Stimulated activated CD8-positive, alpha-beta memory T cell treated with anti-CD3 and anti-CD28 coated beads, Interleukin-7, amount 100 ng/mL, for 4 hours (primary cell): Measurements from ENCODE around the gene SBSN.

Source experiments
- DNase-seq, 2 donors: peaks; one replicate each; pipeline ENCODE4 v3.0.0-alpha.2; 2020; ENCODE audit warnings: low read depth in 2 of 2

Gene SBSN

DNA sequence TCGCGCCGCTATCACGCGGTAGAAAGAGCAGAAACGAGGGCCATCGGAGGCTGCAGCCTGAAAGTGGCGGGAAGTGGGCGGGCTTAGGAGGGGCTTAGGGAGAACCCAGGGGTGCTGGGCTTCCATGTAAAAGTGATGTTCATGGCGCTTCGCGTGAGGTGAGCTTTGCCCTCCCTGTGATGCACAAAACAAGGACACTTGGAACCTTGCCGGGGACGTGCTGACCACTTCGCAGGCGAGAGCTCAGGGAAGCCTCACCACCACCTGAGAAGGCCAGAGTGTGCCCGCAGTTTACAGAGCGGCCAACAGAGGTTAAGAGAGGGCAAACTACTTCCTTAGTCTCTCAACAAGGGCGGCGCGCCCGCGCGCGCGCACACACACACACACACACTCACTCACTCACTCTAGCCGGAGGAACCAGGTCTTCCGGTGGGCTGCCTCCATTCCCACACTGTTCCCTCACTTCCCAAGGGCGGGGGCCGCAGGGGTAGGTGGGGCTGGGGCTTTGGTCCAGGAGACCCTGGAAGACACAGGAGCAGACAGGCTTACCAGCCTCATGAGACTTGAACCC lies 5.8 kb upstream of the SBSN start:
- DNase-seq: peak in 1 of 2 donors; percentile 21

DNA sequence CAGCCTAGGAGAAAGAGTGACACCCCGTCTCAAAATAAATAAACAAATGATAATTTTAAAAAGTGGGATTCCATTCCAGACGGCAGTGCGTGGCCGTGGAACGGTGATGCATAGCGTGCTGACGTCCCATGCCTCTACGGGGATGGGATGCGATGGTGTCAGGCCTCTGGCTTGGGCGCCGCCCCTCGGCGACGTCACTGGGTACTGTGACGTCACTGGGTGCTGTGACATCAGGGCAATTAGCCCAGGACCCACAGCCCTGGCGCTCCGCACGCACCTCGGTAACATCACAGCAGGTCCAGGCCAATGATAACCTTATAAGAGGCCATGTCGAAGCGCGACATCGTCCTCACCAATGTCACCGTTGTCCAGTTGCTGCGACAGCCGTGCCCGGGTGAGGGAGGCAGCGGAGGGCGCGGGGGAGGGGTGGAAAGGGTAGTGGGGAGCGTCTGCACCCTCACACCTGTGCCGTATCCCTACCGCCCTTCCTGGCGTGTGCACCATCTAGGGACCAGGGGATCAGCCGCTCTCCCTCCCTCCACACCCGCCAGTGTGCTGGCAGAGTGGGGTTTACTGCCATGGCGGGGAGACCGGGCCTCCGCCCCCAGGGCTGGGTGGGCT lies 5.2 kb upstream of the SBSN start, which contains the start of gene GAPDHS:
TSS of gene GAPDHS (plus strand) at position 256 of the 621 bp plus-strand sequence. CDS start at position 328, 72 bp downstream.
- DNase-seq: no peak

DNA sequence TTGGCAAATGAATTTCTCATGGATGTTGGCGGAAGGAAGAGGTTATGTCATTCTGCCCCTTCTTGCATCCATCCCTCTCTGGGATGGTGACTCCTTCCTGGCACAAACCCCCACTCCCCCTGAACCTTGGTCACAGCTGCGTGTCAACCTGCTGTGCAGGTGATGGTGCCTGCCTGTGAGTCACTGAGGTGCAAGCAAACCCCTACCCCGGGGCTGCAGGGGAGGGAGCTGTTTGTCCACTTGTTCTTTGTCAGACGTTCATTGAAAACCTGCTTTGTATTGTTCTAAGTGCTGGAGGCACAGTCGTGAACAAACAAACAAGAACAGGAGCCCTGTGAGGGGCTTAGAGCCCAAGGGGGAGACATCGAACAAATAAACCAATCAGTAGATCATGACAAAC lies 3.2 kb upstream of the SBSN start:
- no peak for DNase-seq

DNA sequence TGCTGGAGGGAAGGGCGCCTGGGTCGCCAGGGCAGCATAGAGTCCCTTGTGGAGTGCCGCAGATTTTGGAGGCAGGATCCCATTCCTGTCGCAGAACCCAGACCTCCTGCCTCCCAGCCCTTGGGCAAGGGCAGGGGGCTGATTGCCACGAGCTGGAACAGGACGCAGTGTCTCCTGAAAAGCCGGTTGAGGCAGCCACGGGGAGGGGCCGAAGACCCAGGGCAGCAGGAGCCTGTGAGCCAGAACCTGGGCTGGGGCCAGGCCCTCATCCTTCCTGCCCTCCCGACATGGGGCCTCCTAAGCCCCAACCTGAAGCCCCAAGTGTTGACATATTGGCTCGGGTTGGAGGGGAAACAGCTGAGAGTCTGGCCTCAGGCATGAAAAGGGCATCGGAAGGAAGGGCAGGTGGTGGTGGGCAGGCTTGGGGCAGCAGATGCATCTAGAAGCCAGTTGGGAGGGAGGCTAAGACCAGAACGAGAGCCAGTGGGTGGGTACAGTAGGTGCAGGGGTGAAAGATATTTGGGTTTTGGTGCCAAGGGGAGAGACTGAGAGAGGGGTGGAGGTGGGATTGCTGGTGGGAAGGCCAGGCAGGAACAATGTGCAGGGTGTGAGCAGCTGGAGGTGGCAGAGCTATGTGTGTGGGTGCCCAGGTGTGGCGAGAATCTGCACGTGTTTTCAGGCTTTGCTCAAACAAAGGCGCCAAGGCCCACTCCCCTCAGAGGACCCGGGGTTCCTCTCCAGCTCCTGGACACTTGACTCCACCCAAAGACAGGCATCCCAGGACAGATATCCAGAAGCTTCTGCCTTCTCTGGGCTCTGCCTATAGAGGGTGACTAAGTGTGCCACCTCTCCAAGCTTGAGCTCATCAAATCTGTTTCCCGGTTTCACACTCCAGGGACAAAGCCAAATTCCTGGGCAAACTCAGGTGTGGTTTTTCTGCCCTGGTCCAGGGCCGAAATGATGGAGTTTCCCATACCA lies 1.4 kb upstream of the SBSN start:
- no peak for DNase-seq

DNA sequence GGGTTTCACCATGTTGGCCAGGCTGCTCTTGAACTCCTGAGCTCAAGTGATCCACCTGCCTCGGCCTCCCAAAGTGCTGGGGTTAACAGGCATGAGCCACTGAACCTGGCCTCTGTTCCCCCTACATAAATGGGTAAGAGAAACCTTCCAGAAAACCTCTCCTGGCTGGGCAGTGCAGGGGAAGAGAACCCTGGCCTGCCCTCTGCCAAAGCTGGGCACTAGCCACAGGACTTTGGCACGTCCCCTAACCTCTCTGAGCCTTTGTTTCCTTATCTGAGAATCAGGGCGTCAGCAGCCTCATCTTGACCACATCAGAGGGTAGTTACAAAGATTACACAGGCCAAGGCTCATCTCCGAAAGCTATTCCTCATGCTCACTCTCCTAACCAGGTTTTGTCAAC lies 2.2 kb downstream of the SBSN start:
- no peak for DNase-seq

DNA sequence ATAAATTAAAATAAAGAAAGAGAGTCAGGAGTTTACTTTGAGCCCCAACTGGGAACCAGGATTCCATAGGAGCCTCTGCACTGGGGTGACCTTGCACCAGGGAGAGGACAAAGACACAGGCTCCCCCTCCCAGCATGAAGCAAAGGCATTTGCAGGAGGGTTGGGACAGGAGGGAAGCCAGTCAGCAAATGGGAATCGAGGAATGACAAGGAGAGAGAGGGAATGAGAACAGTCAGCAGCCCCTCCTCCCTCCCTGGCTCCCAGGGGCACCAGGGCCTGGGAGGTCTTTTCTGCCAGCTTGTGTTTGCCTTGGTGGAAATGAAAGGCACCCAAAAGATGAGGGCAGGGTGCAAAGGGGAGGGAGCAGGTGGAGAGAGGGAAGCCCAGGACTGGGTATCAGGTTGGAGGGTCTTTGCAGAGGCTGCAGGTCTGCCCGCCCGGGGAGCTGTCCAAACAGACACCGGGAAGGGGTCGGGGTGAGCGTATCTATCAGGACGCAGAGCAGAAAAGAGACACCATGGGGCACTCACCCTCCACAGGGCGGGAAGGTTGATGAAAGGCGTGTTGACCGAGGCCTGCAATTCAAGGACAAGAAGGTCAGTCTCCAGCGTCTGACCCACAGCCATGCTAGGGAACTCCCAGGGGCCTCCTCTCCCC lies 3.8 kb downstream of the SBSN start:
- no peak for DNase-seq

DNA sequence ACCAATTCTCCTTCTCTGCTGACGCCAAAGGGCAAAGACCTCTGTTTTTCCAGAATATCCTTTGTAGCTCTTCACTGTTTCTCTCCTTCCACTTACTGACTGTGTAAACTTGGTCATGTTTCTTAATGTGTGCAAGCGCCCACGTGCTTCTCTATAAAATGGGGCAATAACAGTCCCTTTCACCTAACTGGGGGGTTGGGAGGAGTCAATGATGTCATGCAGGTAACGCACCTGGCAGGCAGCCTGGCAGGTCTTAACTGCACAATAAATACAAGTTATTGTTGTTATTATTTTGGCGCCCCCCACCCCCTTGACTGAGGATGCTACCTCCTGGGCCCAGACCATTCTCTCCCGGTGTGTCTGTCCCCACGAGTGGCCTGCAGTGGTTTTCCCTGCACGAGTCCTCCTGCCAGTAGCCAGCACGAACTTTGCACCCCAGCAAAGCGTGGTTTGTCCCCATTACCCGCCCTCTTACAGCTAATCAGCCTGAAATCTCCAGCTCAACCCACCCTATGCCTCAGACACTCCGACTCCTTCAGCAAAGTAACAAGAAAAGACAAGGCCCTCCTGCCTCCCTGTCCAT lies 5.3 kb downstream of the SBSN start:
- DNase-seq: no peak

DNA sequence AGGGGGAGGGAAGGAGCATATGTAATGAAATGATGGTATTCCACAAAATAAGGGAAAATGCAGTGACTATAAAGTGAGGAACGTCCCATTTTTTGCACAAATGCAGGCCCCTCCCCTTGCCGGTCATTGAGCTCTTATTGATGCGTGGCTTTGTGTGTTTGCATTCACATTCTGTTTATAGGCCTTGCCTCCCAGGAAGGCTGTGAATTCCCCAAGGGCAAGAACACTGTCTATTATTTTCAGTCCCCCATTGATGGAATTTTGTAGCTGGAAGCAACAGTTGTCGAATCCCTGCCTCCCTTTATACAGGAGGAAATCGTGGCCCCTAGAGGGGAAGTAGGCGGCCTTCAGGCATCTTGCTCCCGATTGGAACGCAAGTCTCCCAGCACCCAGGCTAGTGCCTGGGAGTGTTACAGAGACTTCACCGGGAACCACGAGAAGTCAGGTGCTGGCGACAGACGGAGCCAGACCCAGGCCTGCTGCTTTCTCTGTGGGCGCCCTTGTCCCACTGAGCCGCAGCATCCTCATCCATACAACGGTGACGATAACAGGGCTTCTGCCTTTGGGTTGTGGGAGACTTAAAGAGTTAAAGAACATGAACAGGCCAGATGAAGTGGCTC lies 6.9 kb downstream of the SBSN start:
- no peak for DNase-seq

DNA sequence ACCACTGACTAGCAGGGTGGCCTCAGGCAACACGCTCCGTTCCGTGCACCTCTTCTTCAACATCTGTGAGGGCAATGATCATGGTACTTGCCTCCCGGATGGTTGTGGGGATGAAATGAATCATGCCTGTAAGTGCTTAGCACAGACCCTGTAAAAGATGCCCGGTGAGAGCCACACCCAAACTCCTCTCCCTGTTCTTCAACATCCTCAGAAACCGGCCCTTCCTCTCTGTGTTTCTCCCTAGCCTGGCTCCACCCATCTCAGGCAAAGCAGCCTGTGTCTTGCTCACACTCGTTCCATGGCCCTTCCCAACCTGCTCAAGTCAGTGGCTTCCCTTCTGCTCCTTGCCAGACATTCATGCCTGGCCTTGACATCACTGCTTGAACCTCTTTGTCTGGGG lies 8.8 kb downstream of the SBSN start:
- DNase-seq: no peak

DNA sequence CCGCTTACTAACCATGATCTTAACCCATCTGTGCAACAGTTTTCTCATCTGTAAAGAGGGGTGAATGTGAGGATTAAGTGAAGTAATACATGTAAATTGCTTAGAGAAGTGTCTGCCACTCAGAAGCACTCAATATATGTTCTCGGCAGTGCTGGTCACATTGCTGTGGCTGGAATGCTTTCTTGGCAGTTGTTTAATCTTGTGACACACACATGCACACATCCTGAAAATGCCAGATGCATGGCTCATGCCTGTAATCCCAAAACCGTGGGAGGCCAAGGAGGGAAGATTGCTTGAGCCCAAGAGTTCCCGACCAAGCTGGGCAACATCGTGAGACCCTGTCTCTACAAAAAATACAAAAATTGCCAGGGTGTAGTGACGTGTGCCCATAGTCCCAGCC lies 9.8 kb downstream of the SBSN start:
- no peak for DNase-seq

DNA sequence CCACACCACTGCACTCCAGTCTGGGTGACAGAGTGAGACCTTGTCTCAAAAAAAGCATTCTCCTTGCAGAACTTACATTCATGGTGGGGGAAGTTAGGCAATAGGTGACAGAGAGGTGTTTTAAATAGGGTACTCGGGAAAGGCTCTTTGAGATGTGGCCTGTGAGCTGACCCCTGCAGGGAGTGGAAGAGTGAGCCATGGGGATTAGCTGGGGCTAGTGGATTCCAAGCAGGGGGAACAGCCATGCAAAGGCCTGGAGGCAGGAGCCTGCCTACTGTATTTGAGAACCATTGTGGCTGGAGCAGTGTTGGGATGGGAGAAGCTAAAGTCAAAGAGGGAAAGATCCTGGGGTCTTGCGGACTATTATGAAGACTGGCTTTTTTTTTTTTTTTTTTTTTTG lies 10.8 kb downstream of the SBSN start:
- no peak for DNase-seq

DNA sequence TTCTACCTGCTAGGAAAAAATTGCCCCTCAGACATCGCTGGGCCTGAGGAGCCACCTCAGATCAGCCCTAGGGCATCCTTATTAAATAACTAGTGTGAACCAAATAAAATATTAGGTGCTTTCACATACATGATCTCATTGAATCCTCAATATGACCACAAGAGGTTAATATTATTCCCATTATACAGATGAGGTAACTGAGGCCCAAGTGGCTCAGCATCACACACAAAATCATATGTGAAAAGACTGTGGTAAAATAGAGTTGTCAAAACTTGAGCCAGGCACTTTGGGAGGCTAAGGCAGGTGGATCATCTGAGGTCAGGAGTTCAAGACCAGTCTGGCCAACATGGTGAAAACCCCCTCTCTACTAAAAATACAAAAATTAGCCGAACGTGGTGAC lies 11.8 kb downstream of the SBSN start:
- DNase-seq: no peak

DNA sequence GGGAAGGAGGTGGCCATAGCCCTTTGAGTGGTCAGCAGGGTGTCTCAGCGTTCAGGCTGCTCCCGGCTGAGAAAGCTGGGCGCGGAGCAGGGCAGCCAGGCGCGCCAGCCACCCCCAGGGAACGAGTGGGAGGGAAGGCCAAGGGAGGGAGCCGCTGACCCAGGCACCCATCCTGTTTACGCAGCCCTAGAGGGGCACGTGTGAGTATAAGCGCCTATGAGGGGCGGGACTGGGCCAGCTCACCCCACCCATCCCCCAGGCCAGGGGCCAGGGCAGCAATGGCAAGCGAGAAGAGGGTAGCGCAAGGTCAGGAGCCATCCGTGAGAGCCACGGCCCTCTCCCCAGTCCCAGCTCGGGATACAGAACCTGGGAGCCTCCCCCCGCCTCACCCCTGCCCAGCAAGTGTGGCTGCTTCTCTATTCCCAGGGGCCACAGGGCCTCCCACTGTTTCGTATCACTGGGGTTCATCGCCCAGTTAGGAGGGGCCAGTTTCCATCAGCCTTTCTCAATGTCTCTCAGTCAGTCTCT lies 13.8 kb downstream of the SBSN start:
- DNase-seq: no peak

DNA sequence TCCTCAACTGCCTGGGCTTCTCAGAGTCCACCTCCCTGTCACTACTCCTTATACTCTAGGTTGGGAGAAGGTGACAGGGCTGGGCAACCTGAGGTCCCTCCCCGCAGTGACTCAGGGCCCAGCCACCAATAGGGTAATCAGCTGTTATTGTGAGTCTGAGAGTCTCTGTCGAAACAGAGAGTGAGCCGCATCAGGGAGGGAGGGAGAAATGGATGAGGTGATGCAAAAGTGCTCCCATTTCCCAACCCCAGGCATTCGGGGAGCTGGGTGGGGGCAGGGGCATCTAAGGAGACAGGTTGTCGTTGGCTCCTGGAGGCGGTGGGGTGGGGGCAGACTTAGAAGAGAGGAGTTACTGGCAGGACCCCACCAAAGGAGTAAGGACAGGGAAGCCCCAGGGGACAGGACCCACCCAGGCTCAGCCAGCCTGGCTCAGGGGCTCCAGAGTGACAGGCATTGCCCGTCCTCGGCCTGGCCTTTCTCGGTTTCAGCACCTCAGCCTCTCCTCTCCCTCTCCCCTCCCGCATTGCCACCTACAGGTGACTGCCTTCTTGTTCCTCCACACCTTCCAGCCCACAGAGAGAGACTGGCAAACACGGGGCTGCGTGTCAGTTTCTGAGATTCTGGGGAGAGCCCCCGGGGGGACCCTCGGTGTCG lies 14.4 kb downstream of the SBSN start, which contains the start of gene DMKN:
TSS of gene DMKN (minus strand) at position 22 of the 654 bp plus-strand sequence. CDS start 174 bp downstream, outside the sequence.
- no peak for DNase-seq

DNA sequence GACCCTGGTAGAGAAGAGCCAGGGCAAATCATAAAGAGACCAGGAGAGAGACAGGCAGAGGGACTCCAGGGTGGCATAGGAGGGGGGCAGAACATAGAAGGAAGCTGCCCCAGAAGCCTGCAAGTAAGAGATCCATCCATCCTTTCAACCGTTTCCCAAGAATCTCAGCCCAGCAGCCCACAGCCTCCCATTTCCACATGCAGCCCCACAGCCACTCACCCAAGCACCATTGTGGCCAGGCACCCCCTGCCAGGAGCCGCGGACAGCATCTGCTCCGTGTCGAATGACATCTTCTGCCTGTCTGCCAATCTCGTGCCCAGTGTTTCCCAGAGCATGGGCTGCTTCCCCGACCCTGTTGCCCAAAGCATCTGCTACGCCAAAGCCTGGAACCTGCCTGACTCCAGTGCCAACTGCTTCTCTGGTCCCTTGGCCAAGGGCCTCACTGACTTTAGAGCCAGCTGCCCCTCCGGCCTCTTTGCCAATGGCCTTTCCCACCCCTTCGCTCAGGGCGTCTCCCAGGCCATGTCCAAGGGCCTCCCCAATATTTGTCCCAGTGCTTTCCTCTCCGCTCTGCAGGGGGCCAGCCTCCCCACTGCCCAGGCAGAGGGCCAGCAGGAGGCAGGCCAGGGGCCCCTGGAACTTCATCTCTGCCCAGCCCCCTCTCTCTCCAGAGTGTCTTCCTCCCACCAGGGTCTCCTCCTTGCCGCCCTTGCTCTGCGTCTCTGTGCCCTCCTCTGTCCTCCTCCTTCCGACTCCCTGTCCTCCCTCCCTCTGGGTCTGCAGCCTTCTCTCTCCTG lies 15.1 kb downstream of the SBSN start:
- no peak for DNase-seq

DNA sequence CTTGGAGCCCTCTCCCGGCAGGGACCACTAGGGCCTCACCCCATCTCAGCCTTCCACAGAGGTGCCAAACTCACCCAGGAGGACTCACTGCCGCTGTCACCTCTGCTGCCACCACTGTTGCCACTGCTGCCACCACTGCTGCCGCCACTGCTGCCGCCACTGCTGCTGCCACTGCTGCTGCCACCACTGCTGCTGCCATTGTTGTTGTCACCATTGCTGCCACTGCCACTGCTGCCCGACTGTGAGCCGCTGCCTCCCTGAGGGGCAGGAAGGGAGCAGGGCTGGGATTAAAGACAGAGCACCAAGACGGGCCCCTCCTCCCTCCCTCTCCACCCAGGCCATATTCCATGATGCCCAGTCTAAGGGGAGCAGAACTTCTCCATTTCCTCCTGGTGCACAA lies 16.8 kb downstream of the SBSN start:
- no peak for DNase-seq

DNA sequence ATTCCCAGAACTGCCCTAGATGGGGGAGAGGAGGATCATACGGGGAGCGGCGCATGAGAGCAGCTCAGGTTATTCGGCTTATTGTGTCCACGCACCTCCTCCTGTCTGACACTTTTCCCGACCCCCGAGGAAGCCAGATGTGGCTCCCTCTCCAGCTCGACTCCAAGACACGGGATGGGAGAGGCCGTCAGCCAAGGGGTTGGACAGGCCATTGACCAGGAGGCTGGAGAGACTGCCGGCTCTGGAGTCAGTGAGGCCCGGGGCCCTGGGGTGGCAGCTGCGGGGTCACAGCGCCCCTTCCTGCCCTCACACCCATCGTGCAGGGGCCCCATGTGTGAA lies 17.5 kb downstream of the SBSN start:
- DNase-seq: no peak

DNA sequence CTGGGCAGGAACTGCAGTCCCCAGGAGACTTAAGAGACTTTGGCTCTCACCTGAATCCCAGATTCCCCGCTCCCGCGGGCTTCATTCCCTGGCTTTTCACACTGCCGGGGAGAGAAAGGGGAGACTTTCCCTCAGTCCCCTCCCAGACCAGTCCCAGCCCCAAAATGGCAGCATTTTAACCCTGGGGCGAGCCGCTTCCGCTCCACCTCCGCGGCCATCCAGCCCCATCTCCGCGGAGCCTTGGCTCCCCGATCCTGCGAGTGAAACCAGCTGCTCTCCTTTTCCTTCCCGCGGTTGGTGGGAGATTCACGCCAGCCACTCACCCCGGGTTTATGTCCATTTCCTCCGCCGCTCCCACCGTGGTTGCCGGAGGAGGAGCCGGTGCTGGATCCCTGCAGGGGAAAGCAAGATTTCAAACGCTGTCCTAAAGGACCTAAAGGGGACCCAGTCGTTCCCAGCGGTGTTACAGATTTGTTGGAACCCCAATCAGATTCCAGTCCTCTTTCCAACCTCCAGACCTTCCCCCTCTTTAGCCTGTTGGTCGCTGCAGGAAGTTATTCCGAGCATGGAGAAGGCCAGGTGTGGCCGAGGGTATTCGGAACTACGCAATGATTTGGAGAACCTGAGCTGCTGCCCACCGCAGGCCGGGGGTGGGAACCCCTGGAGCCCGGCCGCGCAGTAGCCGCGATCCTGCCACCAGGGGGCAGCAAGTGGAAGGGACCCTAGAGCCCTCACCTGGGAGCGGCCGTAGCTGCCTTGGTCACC lies 18.1 kb downstream of the SBSN start:
- DNase-seq: peak; percentile 32 to 57
